HepG2 (cell line): ENCODE measurements around the gene PPIL3. TPM values are rescaled to one million over a fixed set of nuclear protein-coding genes. Genes with fewer than 3 reads are reported as not detected.

Experiments
- ATAC-seq: fragments of 200-7000 bp; cut with Tn5 transposase; 3 replicates; pipeline ENCODE4 v1.9.1; 2020; ENCODE audit warnings: mild to moderate bottlenecking, moderate library complexity
- BruUV-seq: library from RNA; stranded (reverse); fragments of 400-500 nt; replicated peaks from 2 replicates; lab custom pipeline; 2021; lab: Mats Ljungman, UMichigan
- CTCF ChIA-PET: fragments of 300-600 bp; formaldehyde crosslinking; extraction: SDS; loops from one replicate; lab custom pipeline; 2021; ENCODE audit warnings: low total read pairs, inconsistent platforms, low intra/inter-chr PET ratio; lab: Yijun Ruan, JAX
- POLR2A ChIA-PET: fragments of 350-600 bp; sonication (Branson Sonifier 250); formaldehyde crosslinking; loops from one replicate; lab custom pipeline; 2020; ENCODE audit warnings: antibody characterized with exemption, inconsistent platforms; lab: Yijun Ruan, JAX
- DNase-seq: peaks from one replicate; pipeline ENCODE4 v3.0.0-alpha.2; 2015; ENCODE audit warnings: low spot score
- FAIRE-seq: peaks from 3 replicates; lab custom pipeline; 2011; peaks lifted over from hg19 to GRCh38; lab: Jason Lieb, UNC
- H2AFZ ChIP-seq: one replicate; pipeline ENCODE4 v1.6.1; 2011; ENCODE audit warnings: low read length, inconsistent platforms
- H3K27ac ChIP-seq: fragments of 300-600 bp; 3 replicates; pipeline ENCODE4 v1.8.0; 2011; ENCODE audit warnings: mixed run types, mild to moderate bottlenecking, mixed read lengths, low read length, inconsistent platforms; ENCODE audit not compliant: insufficient read depth; ENCODE audit errors: extremely low read length
- H3K27me3 ChIP-seq, 2 experiments: fragments of 200-600 bp in 1 of 2; 2 replicates in 1 of 2; 3 replicates in 1 of 2; pipeline versions ENCODE4 v1.6.0 to v1.8.0; 2011; ENCODE audit warnings: low read length in 2 of 2, mild to moderate bottlenecking in 2 of 2, moderate library complexity in 2 of 2, inconsistent platforms in 1 of 2; ENCODE audit not compliant: insufficient read depth in 2 of 2, control insufficient read depth in 1 of 2
- H3K36me3 ChIP-seq, 2 experiments: fragments of 200-600 bp in 1 of 2; replicated peaks in 1 of 2; 2 replicates in 1 of 2; 3 replicates in 1 of 2; pipeline versions ENCODE4 v1.5.1 to v1.8.0; 2011; ENCODE audit warnings: low read length in 2 of 2, inconsistent platforms in 1 of 2; ENCODE audit not compliant: insufficient read depth in 2 of 2, control insufficient read depth in 1 of 2
- H3K4me1 ChIP-seq: 2 replicates; pipeline ENCODE4 v1.5.1; 2012; ENCODE audit warnings: low read length, inconsistent platforms; ENCODE audit not compliant: insufficient read depth
- H3K4me2 ChIP-seq: 2 replicates; pipeline ENCODE4 v1.6.0; 2011; ENCODE audit warnings: low read depth, low read length, inconsistent platforms
- H3K4me3 ChIP-seq, 3 experiments: fragments of 200-600 bp in 1 of 3; sonication (generic), shearing (Covaris generic) in 1 of 3; replicated peaks in 1 of 3; 2 replicates each; pipeline ENCODE4 v1.5.1; 2011 to 2016; ENCODE audit warnings: low read length in 3 of 3, inconsistent platforms in 2 of 3, low read depth in 2 of 3, mild to moderate bottlenecking in 2 of 3, control low read depth in 1 of 3, mixed read lengths in 1 of 3; ENCODE audit not compliant: insufficient read depth in 1 of 3
- H3K79me2 ChIP-seq: one replicate; pipeline ENCODE4 v1.6.1; 2011; ENCODE audit warnings: low read length, inconsistent platforms; ENCODE audit not compliant: insufficient read depth
- H3K9ac ChIP-seq: 2 replicates; pipeline ENCODE4 v1.6.0; 2011; ENCODE audit warnings: mild to moderate bottlenecking, low read depth, low read length, inconsistent platforms; ENCODE audit not compliant: insufficient read depth
- H3K9me3 ChIP-seq: 2 replicates; pipeline ENCODE4 v1.5.1; 2012; ENCODE audit warnings: mild to moderate bottlenecking, low read length
- H4K20me1 ChIP-seq: 2 replicates; pipeline ENCODE4 v1.6.0; 2011; ENCODE audit warnings: inconsistent platforms, mild to moderate bottlenecking, low read length, moderate library complexity; ENCODE audit not compliant: insufficient read depth
- ZBTB4 ChIP-seq: sonication (generic); formaldehyde crosslinking; IDR thresholded peaks from 2 replicates; pipeline ENCODE4 v1.4.0; 2020; ENCODE audit warnings: missing genetic modification reagents, mild to moderate bottlenecking, borderline replicate concordance
- ZNF30 ChIP-seq: sonication (generic); formaldehyde crosslinking; IDR thresholded peaks from 2 replicates; pipeline ENCODE4 v1.5.0; 2020; ENCODE audit warnings: mild to moderate bottlenecking, missing genetic modification reagents
- ZNF777 ChIP-seq: sonication (generic); formaldehyde crosslinking; IDR thresholded peaks from 2 replicates; pipeline ENCODE4 v1.4.0; 2020; ENCODE audit warnings: missing genetic modification reagents
- WGBS: methylation state at CpG from one replicate; pipeline ENCODE4 v1.1.6; 2017; ENCODE audit warnings: low lambda C conversion rate; 5-methylcytosine and 5-hydroxymethylcytosine counted together
- in situ Hi-C: cut with HindIII; loops from 2 replicates; pipeline ENCODE4 v1.10.0; 2017; ENCODE audit warnings: low pct_unique_long_range_greater_than_20kb; ENCODE audit not compliant: extremely low pct_ligation_motif_present
- intact Hi-C: fragments of 100-400 bp; cut with micrococcal nuclease; formaldehyde crosslinking; loops from one replicate; pipeline ENCODE4 v1.10.0; 2022; ENCODE audit not compliant: unreplicated experiment
- polyA plus RNA-seq, 8 experiments: library from polyadenylated mRNA; depleted of rRNA in 3 of 8; stranded (reverse) in 7 of 8; unstranded in 1 of 8; fragments of >200 nt; fragmentation: Illumina TruSeq in 4 of 8; extraction: Trizol in 4 of 8; gene quantifications; 2 replicates each; pipeline versions ENCODE4 v1.2.1 to v1.2.3, GENCODE V29; 2011 to 2016; ENCODE audit warnings: low read depth in 4 of 8, missing spikeins in 1 of 8, mixed read lengths in 1 of 8; ENCODE audit not compliant: insufficient read depth in 1 of 8
- total RNA-seq, 5 experiments: library from RNA; depleted of rRNA; stranded (reverse); fragments of >200 nt; fragmentation: Illumina TruSeq; extraction: Trizol; gene quantifications; 2 replicates each; pipeline ENCODE4 v1.2.3, GENCODE V29; 2016; ENCODE audit warnings: low read depth in 1 of 5

Gene PPIL3
- total and polyA plus RNA-seq, 2 of the 13 experiments (the other 11 are each of a cell fraction or from before 2014, with no cell fraction given) = 98.7 to 107 TPM

DNA sequence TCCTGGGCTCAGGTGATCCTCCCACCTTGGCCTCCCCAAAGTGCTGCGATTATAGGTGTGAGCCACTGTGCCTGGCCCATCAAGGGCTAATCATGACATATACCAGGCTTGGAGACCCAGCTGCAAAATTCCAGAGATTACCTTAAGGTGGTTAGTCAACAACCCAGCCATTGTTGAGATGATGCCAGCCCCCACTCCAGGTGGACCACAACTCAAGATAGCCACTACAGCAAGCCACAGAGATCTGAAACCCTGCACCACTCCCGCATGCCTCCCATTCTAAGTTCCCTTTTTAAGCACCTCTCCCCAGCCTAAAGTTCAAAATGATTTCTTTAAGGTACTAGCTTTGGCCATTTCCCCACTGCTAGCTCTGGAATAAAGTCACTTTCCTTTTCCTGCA lies 19.9 kb downstream of the PPIL3 start:
- no peaks in the 10 kb centered on the region for H4K20me1 ChIP-seq
- H3K79me2 ChIP-seq = peaks cover 5% of the 10 kb centered on the region
- H3K36me3 ChIP-seq = peaks cover 10 to 19% of the 10 kb centered on the region in 2 experiments; a peak in 4 of 5 replicates
- ATAC-seq (no peak), FAIRE-seq (no peak), DNase-seq (no peak)
- in situ Hi-C loops = no loop called here
- H3K27me3 ChIP-seq = no peaks in the 10 kb centered on the region; a peak in 1 of 5 replicates
- H3K9ac ChIP-seq = no peak overlapping the region
- H3K4me1 ChIP-seq = peaks cover 29% of the 10 kb centered on the region
- intact Hi-C loops = no loop called here
- CTCF ChIA-PET = no interaction called here
- no peak overlapping the region for H3K27ac ChIP-seq
- POLR2A ChIA-PET = interaction anchor here (0.9 to 3.9 kb wide), 2 partner anchors 20 to 24 kb away, joined by 4 to 23 read pairs; partner anchors contain the start of genes NIF3L1 and PPIL3
- TF ChIP-seq ZNF777 (CRISPR knock-in tag) (no peak), ZBTB4 (CRISPR knock-in tag) (no peak), ZNF30 (CRISPR knock-in tag) (no peak)
- no peak overlapping the region for H3K4me2 ChIP-seq
- no TSS peak for BruUV-seq
- H3K9me3 ChIP-seq = no peaks in the 10 kb centered on the region
- WGBS = 97% methylated on average over 2 of the region's 2 CpGs
- no peak overlapping the region for H2AFZ ChIP-seq
- H3K4me3 ChIP-seq = no peak overlapping the region
